ENCODE results near the gene RAB4A. TPM values are rescaled to one million over a fixed set of nuclear protein-coding genes. Genes with fewer than 3 reads are reported as not detected.

Gene RAB4A
- total and polyA plus RNA-seq, 9 of the 15 experiments (the other 6 are each of a cell fraction or from before 2014, with no cell fraction given) = 8.3 to 61.0 (median 26.7) TPM

DNA sequence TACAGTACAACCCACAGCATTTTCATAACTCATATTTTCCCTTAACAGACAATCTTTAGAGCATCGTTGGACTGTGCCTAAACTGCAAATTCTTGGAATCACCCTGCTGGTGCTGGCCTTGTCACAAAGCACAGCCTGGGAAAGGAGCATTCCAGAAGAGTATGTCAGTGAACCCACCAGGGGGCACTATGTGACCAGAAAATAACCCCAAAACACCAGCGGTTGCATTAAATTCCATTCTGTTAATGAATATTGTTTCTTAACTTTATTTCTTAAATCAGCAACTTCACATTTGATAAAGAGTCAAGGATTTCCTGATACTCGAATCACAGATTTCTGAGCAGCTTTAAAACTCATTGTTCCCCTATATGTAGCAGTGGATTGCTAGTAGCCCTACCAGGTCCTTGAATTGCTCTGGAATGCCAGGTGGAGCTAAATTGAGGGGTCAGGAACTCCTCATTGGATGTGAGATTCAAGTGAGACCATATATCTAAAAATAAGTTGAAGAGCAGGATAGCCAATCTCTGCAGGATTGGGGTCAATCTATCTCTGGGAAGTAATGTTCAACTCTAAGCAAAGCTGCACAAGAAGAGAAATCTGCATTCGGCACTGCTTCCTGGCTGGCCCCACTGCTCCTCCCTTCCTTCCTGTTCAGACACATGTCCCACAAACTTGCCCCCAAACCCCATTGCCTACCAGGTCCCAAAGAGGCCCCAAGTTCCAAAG lies 12.7 kb upstream of the RAB4A start:
- H3K9ac ChIP-seq (ENCODE audit: insufficient read depth in 1 of 2, low read depth in 2 of 2, low read length in 2 of 2) = no peak overlapping the region
- no TSS peak for BruUV-seq (replicated peaks)
- FAIRE-seq = peak; percentile 94
- DNase-seq (ENCODE audit: extremely low read depth in 1 of 4, low spot score in 3 of 4) = peak; percentile 67 to 81 (median 74)
- ChIA-PET CTCF (ENCODE audit: low intra/inter-chr PET ratio) (interaction anchor here (0.6 to 5.5 kb wide), 9 partner anchors 56 to 1052 kb away, joined by 3 to 50 read pairs (median 5); no protein-coding TSS in a partner anchor), POLR2A (interaction anchor here (0.7 to 0.9 kb wide), 2 partner anchors 10 to 222 kb away, joined by 3 to 4 read pairs; no protein-coding TSS in a partner anchor)
- no peak overlapping the region for H3K27ac ChIP-seq (ENCODE audit: extremely low read depth, low read depth, low read length)
- in situ Hi-C loops (cut with MboI) = loop anchor here (10.0 kb wide), 1 partner anchor 1047 kb away; no protein-coding TSS in a partner anchor
- H3K4me1 ChIP-seq (replicated peaks in 1 of 2; ENCODE audit: control insufficient read depth in 2 of 2, insufficient read depth in 2 of 2, low read length in 2 of 2) = peaks cover 0 to 5% of the 10 kb centered on the region in 2 experiments; a peak in 2 of 5 replicates
- ATAC-seq = peak; percentile 93
- no peak overlapping the region for H3K4me2 ChIP-seq (ENCODE audit: insufficient read depth, low read length)
- H3K9me3 ChIP-seq (replicated peaks; ENCODE audit: control insufficient read depth, insufficient read depth, low read depth, low read length) = no peaks in the 10 kb centered on the region
- H3K27me3 ChIP-seq (ENCODE audit: control insufficient read depth in 2 of 2, insufficient read depth in 2 of 2, low read length in 2 of 2) = peaks cover 0 to 3% of the 10 kb centered on the region in 2 experiments; a peak in 1 of 5 replicates
- H3K9me1 ChIP-seq (ENCODE audit: control insufficient read depth, insufficient read depth, low read length) = no peaks in the 10 kb centered on the region
- intact Hi-C loops (cut with micrococcal nuclease) = loop anchor here (1.0 to 10.0 kb wide), 7 partner anchors 124 to 1052 kb away; no protein-coding TSS in a partner anchor
- H3K79me2 ChIP-seq (ENCODE audit: control insufficient read depth, insufficient read depth, low read length) = no peaks in the 10 kb centered on the region
- 15% methylated on average over 4 of the region's 4 CpGs for WGBS (ENCODE audit: insufficient coverage, low coverage, missing lambda C conversion rate)
- H3K36me3 ChIP-seq (ENCODE audit: control insufficient read depth, insufficient read depth, low read length) = no peaks in the 10 kb centered on the region
- 0 out of 2 replicates have a peak overlapping the region, but pooled peaks have one; percentile 1 for H2AFZ ChIP-seq (ENCODE audit: low read depth, low read length)
- H4K20me1 ChIP-seq (replicated peaks; ENCODE audit: control insufficient read depth, insufficient read depth, low read length) = 0 out of 2 replicates have a peak, but pooled peaks cover 8% of the 10 kb centered on the region
- H3K4me3 ChIP-seq = no peak overlapping the region
- peak; percentile 69 to 86; a peak in 3 of 4 replicates for TF ChIP-seq TEAD1 (CRISPR knock-in tag; IDR thresholded peaks at IDR 0.05)
- TF ChIP-seq U2AF1 (optimal IDR thresholded peaks at IDR 0.05; ENCODE audit: low read depth, low read length) = no peak
- no peak for TF ChIP-seq MEIS2 (IDR thresholded peaks at IDR 0.05; ENCODE audit: partially characterized antibody)
- TF ChIP-seq GATAD2B (IDR thresholded peaks at IDR 0.05; ENCODE audit: borderline replicate concordance) = no peak
- TF ChIP-seq SP2 (IDR thresholded peaks at IDR 0.05; ENCODE audit: extremely low read depth, low read depth, low read length, poor library complexity, severe bottlenecking) = no peak
- no peak for TF ChIP-seq JUND (IDR thresholded peaks at IDR 0.05; ENCODE audit: borderline replicate concordance, low read depth, low read length)
- TF ChIP-seq JUND (tag; IDR thresholded peaks at IDR 0.05; ENCODE audit: borderline replicate concordance, low read depth, low read length) = no peak
- TF ChIP-seq RBFOX2 (IDR thresholded peaks at IDR 0.05; ENCODE audit: low read depth, low read length) = no peak
- TF ChIP-seq SMC3 (conservative IDR thresholded peaks at IDR 0.05; ENCODE audit: insufficient read depth, low read depth, low read length) = peak; percentile 92
- TF ChIP-seq MCM2 (IDR thresholded peaks at IDR 0.05; ENCODE audit: low read depth) = no peak
- TF ChIP-seq, protein P1, sequence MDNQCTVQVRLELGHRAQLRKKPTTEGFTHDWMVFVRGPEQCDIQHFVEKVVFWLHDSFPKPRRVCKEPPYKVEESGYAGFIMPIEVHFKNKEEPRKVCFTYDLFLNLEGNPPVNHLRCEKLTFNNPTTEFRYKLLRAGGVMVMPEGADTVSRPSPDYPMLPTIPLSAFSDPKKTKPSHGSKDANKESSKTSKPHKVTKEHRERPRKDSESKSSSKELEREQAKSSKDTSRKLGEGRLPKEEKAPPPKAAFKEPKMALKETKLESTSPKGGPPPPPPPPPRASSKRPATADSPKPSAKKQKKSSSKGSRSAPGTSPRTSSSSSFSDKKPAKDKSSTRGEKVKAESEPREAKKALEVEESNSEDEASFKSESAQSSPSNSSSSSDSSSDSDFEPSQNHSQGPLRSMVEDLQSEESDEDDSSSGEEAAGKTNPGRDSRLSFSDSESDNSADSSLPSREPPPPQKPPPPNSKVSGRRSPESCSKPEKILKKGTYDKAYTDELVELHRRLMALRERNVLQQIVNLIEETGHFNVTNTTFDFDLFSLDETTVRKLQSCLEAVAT (IDR thresholded peaks at IDR 0.05) = no peak
- TF ChIP-seq PHB2 (IDR thresholded peaks at IDR 0.05; ENCODE audit: low read depth) = no peak
- no peak for TF ChIP-seq NRF1 (conservative IDR thresholded peaks at IDR 0.05 in 1 of 2, IDR thresholded peaks at IDR 0.05 in 1 of 2)
- no peak for TF ChIP-seq NCOA1 (IDR thresholded peaks at IDR 0.05; ENCODE audit: low read depth)
- no peak for TF ChIP-seq PPARD (CRISPR knock-in tag; IDR thresholded peaks at IDR 0.05)
- no peak for TF ChIP-seq CREM (IDR thresholded peaks at IDR 0.05; ENCODE audit: low read depth)
